8988T (cell line): ENCODE data around the gene SETSIP.
"Not testable (repeated sequence)": the region's sequence is repeated elsewhere in the genome, so short reads cannot be mapped to it uniquely, and the experiment has no call there.

Experiments used
- DNase-seq: peaks from one replicate; pipeline ENCODE4 v3.0.0; 2011

The SETSIP gene

GRCh38 chr1:92045766-92046495 is 29.3 kb downstream of the SETSIP start:
- DNase-seq, result no peak

- no peak for DNase-seq
These were observed 31.6 kb downstream of the SETSIP start for GRCh38 chr1:92043621-92044020.

- no peak for DNase-seq
These were observed 34.2 kb downstream of the SETSIP start for GRCh38 chr1:92040971-92041370.

- no peak for DNase-seq
These were observed 36.4 kb downstream of the SETSIP start for GRCh38 chr1:92038695-92039346.

- DNase-seq, result no peak
These were observed 37.8 kb downstream of the SETSIP start for GRCh38 chr1:92037400-92037799.

GRCh38 chr1:92031281-92032110 is 43.7 kb downstream of the SETSIP start:
- DNase-seq, result no peak

GRCh38 chr1:92030656-92031107 is 44.5 kb downstream of the SETSIP start:
- DNase-seq, result no peak

GRCh38 chr1:92029241-92029922 is 45.8 kb downstream of the SETSIP start:
- DNase-seq, result no peak

GRCh38 chr1:92026806-92027205 is 48.4 kb downstream of the SETSIP start:
- no peak for DNase-seq

- not testable (repeated sequence) for DNase-seq
These were observed 49.2 kb downstream of the SETSIP start for GRCh38 chr1:92026042-92026441.
